SK-N-SH (cell line): ENCODE measurements around the gene ENO1. TPM values are rescaled to one million over a fixed set of nuclear protein-coding genes. Genes with fewer than 3 reads are reported as not detected.

Source experiments
- CTCF ChIA-PET: fragments of 300-600, 350-600 bp; formaldehyde crosslinking; extraction: SDS; loops from one replicate; lab custom pipeline; 2021; lab: Yijun Ruan, JAX
- POLR2A ChIA-PET: fragments of 350-600 bp; sonication (Branson Sonifier 250); formaldehyde crosslinking; extraction: SDS; loops from one replicate; lab custom pipeline; 2020; ENCODE audit warnings: antibody characterized with exemption, inconsistent platforms; lab: Yijun Ruan, JAX
- DNase-seq: peaks from one replicate; pipeline ENCODE4 v3.0.0; 2012
- H2AFZ ChIP-seq: fragments of 200-600 bp; sonication (generic); 2 replicates; pipeline ENCODE4 v1.8.1; 2016; ENCODE audit warnings: antibody characterized with exemption, mild to moderate bottlenecking, low read depth
- H3F3A ChIP-seq: fragments of 200-600 bp; sonication (generic); replicated peaks from 2 replicates; pipeline ENCODE3; 2016; ENCODE audit warnings: antibody characterized with exemption, mild to moderate bottlenecking; ENCODE audit not compliant: insufficient read depth
- H3K27ac ChIP-seq, 2 experiments: fragments of 200-500 bp in 1 of 2; fragments of 200-600 bp in 1 of 2; sonication (Bioruptor generic) in 1 of 2; sonication (generic), shearing (Covaris generic) in 1 of 2; 2 replicates each; pipeline versions ENCODE4 v1.5.1 to v1.6.1; 2014 to 2016; ENCODE audit warnings: low read depth in 2 of 2, inconsistent platforms in 1 of 2, low read length in 1 of 2, mild to moderate bottlenecking in 1 of 2, mixed read lengths in 1 of 2
- H3K27me3 ChIP-seq: fragments of 200-600 bp; sonication (generic), shearing (Covaris generic); 2 replicates; pipeline ENCODE4 v1.6.1; 2016; ENCODE audit warnings: mixed run types; ENCODE audit not compliant: insufficient read depth
- H3K36me3 ChIP-seq, 2 experiments: fragments of 200-500 bp in 1 of 2; fragments of 200-600 bp in 1 of 2; sonication (Bioruptor generic) in 1 of 2; sonication (generic) in 1 of 2; replicated peaks in 1 of 2; 2 replicates each; pipeline versions ENCODE3 to v1.5.1; 2014 to 2016; ENCODE audit warnings: low read length in 1 of 2, mild to moderate bottlenecking in 1 of 2; ENCODE audit not compliant: insufficient read depth in 2 of 2, control insufficient read depth in 1 of 2
- H3K4me1 ChIP-seq, 2 experiments: fragments of 200-500 bp in 1 of 2; fragments of 200-600 bp in 1 of 2; sonication (Bioruptor generic) in 1 of 2; sonication (generic), shearing (Covaris generic) in 1 of 2; 2 replicates each; pipeline versions ENCODE4 v1.5.1 to v1.6.1; 2014 to 2016; ENCODE audit warnings: low read depth in 1 of 2, low read length in 1 of 2, mixed run types in 1 of 2; ENCODE audit not compliant: insufficient read depth in 2 of 2, control insufficient read depth in 1 of 2
- H3K4me2 ChIP-seq: fragments of 200-600 bp; sonication (generic), shearing (Covaris generic); 2 replicates; pipeline ENCODE4 v1.6.1; 2017; ENCODE audit warnings: mixed run types
- H3K4me3 ChIP-seq, 2 experiments: fragments of 200-500 bp in 1 of 2; fragments of 200-600 bp in 1 of 2; sonication (Bioruptor generic) in 1 of 2; sonication (generic), shearing (Covaris generic) in 1 of 2; 2 replicates each; pipeline versions ENCODE4 v1.5.1 to v1.8.1; 2014 to 2016; ENCODE audit warnings: low read depth in 2 of 2, inconsistent platforms in 1 of 2, low read length in 1 of 2, mild to moderate bottlenecking in 1 of 2, mixed read lengths in 1 of 2, moderate library complexity in 1 of 2
- H3K79me2 ChIP-seq: fragments of 200-600 bp; sonication (generic); 2 replicates; pipeline ENCODE4 v1.8.1; 2017; ENCODE audit warnings: mild to moderate bottlenecking; ENCODE audit not compliant: insufficient read depth
- H3K9ac ChIP-seq: fragments of 200-600 bp; sonication (generic); 2 replicates; pipeline ENCODE4 v1.6.1; 2017; ENCODE audit warnings: mixed run types
- H3K9me2 ChIP-seq: fragments of 200-600 bp; sonication (generic); 2 replicates; pipeline ENCODE4 v1.6.1; 2017; ENCODE audit warnings: mixed run types
- H3K9me3 ChIP-seq: fragments of 200-600 bp; sonication (generic); 2 replicates; pipeline ENCODE4 v1.6.1; 2017; ENCODE audit warnings: mixed run types, mild to moderate bottlenecking, moderate library complexity
- H4K20me1 ChIP-seq: fragments of 200-600 bp; sonication (generic); 2 replicates; pipeline ENCODE4 v1.6.1; 2017; ENCODE audit warnings: mild to moderate bottlenecking, mixed run types; ENCODE audit not compliant: insufficient read depth
- EP300 ChIP-seq, 2 experiments: IDR thresholded peaks; 2 replicates each; pipeline versions ENCODE4 v1.4.0 to v1.6.1; 2012; ENCODE audit warnings: borderline replicate concordance in 1 of 2, low read depth in 1 of 2, low read length in 1 of 2
- EZH2phosphoT487 ChIP-seq: fragments of 200-600 bp; sonication (generic); IDR thresholded peaks from 2 replicates; pipeline ENCODE4 v1.6.1; 2017; ENCODE audit warnings: low read depth, mixed run types, mild to moderate bottlenecking, antibody characterized with exemption, moderate library complexity, borderline replicate concordance
- FOXJ3 ChIP-seq: sonication (generic); formaldehyde crosslinking; IDR thresholded peaks from 2 replicates; pipeline ENCODE4 v1.5.1; 2020; ENCODE audit warnings: mild to moderate bottlenecking, missing genetic modification reagents
- GATA2 ChIP-seq: sonication (generic); formaldehyde crosslinking; IDR thresholded peaks from 2 replicates; pipeline ENCODE4 v1.5.0; 2020; ENCODE audit warnings: mild to moderate bottlenecking, missing genetic modification reagents
- MEF2A ChIP-seq: IDR thresholded peaks from 2 replicates; pipeline ENCODE4 v1.4.0; 2012; ENCODE audit warnings: low read depth, borderline replicate concordance
- NFIC ChIP-seq: IDR thresholded peaks from 2 replicates; pipeline ENCODE4 v1.4.0; 2012; ENCODE audit warnings: borderline replicate concordance
- RAD21 ChIP-seq: IDR thresholded peaks from 2 replicates; pipeline ENCODE4 v1.6.1; 2012; ENCODE audit warnings: mild to moderate bottlenecking, low read length
- RCOR1 ChIP-seq: fragments of 150-350 bp; IDR thresholded peaks from 2 replicates; pipeline ENCODE4 v1.6.1; 2017; ENCODE audit warnings: antibody characterized with exemption, low read length
- REST ChIP-seq: IDR thresholded peaks from 2 replicates; pipeline ENCODE4 v1.6.1; 2012; ENCODE audit warnings: mild to moderate bottlenecking, low read depth, low read length, moderate library complexity
- RXRA ChIP-seq: IDR thresholded peaks from 2 replicates; pipeline ENCODE4 v1.4.0; 2012; ENCODE audit warnings: low read depth, mild to moderate bottlenecking, borderline replicate concordance
- SIN3A ChIP-seq: IDR thresholded peaks from 2 replicates; pipeline ENCODE4 v1.6.1; 2012; ENCODE audit warnings: low read depth, mild to moderate bottlenecking, low read length, moderate library complexity, borderline replicate concordance
- TAF1 ChIP-seq: IDR thresholded peaks from 2 replicates; pipeline ENCODE4 v1.6.1; 2012; ENCODE audit warnings: low read depth, mild to moderate bottlenecking, low read length, moderate library complexity, borderline replicate concordance
- USF2 ChIP-seq: fragments of 150-350 bp; IDR thresholded peaks from 2 replicates; pipeline ENCODE4 v1.6.1; 2017; ENCODE audit warnings: antibody characterized with exemption, low read length, low read depth, borderline replicate concordance
- YY1 ChIP-seq: IDR thresholded peaks from 2 replicates; pipeline ENCODE4 v1.4.0; 2012; ENCODE audit warnings: low read depth, mild to moderate bottlenecking
- ZBTB33 ChIP-seq: IDR thresholded peaks from 2 replicates; pipeline ENCODE4 v1.4.0; 2012; ENCODE audit warnings: low read depth, borderline replicate concordance
- WGBS: methylation state at CpG from one replicate; pipeline ENCODE4 v1.1.6; 2017; ENCODE audit warnings: low lambda C conversion rate; 5-methylcytosine and 5-hydroxymethylcytosine counted together
- polyA plus RNA-seq, 3 experiments: library from polyadenylated mRNA; depleted of rRNA; stranded (reverse); fragments of >200 nt; gene quantifications; 2 replicates each; pipeline ENCODE4 v1.2.3, GENCODE V29; 2012
- TF ChIP-seq, protein P1 (sequence below): IDR thresholded peaks from 2 replicates; pipeline ENCODE4; 2012

Gene ENO1
- polyA plus RNA-seq, 1 of the 3 experiments (the other 2 are of a cell fraction) = 1,599 TPM

DNA sequence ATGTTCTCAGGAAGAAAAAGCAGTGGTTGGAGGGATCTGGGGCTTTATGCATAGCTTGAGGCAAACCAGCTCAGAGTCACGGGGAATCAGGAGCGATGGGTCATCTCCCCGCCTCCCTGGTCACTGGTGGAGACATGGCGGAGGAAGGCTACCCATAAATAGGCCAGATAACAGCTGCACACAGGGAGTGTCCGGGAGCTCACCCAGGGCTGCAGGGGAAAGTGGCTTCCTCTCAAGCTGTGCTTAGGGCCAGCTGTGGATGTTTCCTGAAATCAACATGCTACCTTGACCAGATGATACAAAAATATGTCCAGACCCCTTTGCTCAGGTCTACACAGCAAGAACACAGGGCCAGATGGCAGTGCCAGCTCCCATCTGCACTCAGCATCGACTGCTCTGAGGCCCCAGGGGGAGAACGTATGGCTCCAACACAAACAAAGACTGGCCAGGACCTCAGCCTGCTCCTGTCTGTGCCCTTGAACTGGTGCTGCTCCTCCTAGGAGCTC, 33.9 kb downstream of the ENO1 start:
- peak; percentile 4; the same call in 1 of the 2 replicates for TF ChIP-seq RAD21
- TF ChIP-seq YY1 = no peak
- TF ChIP-seq EP300 (IDR thresholded peaks at IDR 0.05; ENCODE audit: borderline replicate concordance in 1 of 2, low read depth in 1 of 2, low read length in 1 of 2) = peak in 1 of 2 experiments; percentile 57; a peak in 1 of 4 replicates
- TF ChIP-seq RXRA = no peak
- TF ChIP-seq RCOR1 = peak; percentile 46; the same call in 1 of the 2 replicates
- peak; percentile 50; the same call in 1 of the 2 replicates for TF ChIP-seq FOXJ3
- peak; percentile 59 for TF ChIP-seq GATA2 (CRISPR knock-in tag)
- H3K4me3 ChIP-seq = no peak overlapping the region
- ChIA-PET POLR2A (interaction anchor here (0.5 to 1.1 kb wide), 5 partner anchors 27 to 390 kb away, joined by 3 to 6 read pairs (median 3); partner anchors contain the start of genes H6PD and RERE), CTCF (interaction anchor here (0.9 to 2.9 kb wide), 11 partner anchors 14 to 283 kb away, joined by 3 to 11 read pairs (median 3); no protein-coding TSS in a partner anchor)
- no peaks in the 10 kb centered on the region for H4K20me1 ChIP-seq
- peak overlapping the region in 1 of 2 experiments; percentile 68; a peak in 2 of 4 replicates for H3K27ac ChIP-seq
- no peaks in the 10 kb centered on the region for H3F3A ChIP-seq
- H3K4me2 ChIP-seq = no peak overlapping the region
- no peaks in the 10 kb centered on the region for H3K9me2 ChIP-seq
- 66% methylated on average over 3 of the region's 7 CpGs for WGBS
- no peaks in the 10 kb centered on the region for H3K9me3 ChIP-seq
- H3K4me1 ChIP-seq = peaks cover 5 to 23% of the 10 kb centered on the region in 2 experiments; a peak in 1 of 4 replicates
- H2AFZ ChIP-seq = no peak overlapping the region
- H3K9ac ChIP-seq = no peak overlapping the region
- no peaks in the 10 kb centered on the region for H3K79me2 ChIP-seq
- H3K36me3 ChIP-seq = no peaks in the 10 kb centered on the region
- H3K27me3 ChIP-seq = no peaks in the 10 kb centered on the region
- DNase-seq = peak; percentile 80

GRCh38 chr1:8841395-8841794, 37.1 kb downstream of the ENO1 start:
- Histone ChIP-seq H3F3A (no peaks in the 10 kb centered on the region), H3K9me2 (no peaks in the 10 kb centered on the region), H3K4me2 (no peak overlapping the region), H3K27ac (no peak overlapping the region), H3K9me3 (no peaks in the 10 kb centered on the region), H3K9ac (no peak overlapping the region), H3K4me3 (no peak overlapping the region), H4K20me1 (no peaks in the 10 kb centered on the region), H2AFZ (no peak overlapping the region), H3K79me2 (no peaks in the 10 kb centered on the region), H3K27me3 (no peaks in the 10 kb centered on the region), H3K36me3 (no peaks in the 10 kb centered on the region), H3K4me1 (peaks cover 0 to 14% of the 10 kb centered on the region in 2 experiments; a peak in 1 of 4 replicates)
- ChIA-PET CTCF (no interaction called here), POLR2A (no interaction called here)
- whole genome bisulfite sequencing = 65% methylated on average over 3 of the region's 3 CpGs
- DNase-seq = no peak
- no peak for TF ChIP-seq FOXJ3
- no peak for TF ChIP-seq EZH2phosphoT487
- TF ChIP-seq EP300 (IDR thresholded peaks at IDR 0.05; ENCODE audit: borderline replicate concordance in 1 of 2, low read depth in 1 of 2, low read length in 1 of 2) = no peak
- no peak for TF ChIP-seq YY1
- no peak for TF ChIP-seq GATA2 (CRISPR knock-in tag)
- no peak for TF ChIP-seq RAD21
- TF ChIP-seq NFIC = no peak
- no peak for TF ChIP-seq USF2
- TF ChIP-seq SIN3A = no peak
- TF ChIP-seq REST = no peak
- no peak for TF ChIP-seq TAF1
- no peak for TF ChIP-seq ZBTB33
- no peak for TF ChIP-seq RXRA
- TF ChIP-seq MEF2A = no peak
- TF ChIP-seq, protein P1, sequence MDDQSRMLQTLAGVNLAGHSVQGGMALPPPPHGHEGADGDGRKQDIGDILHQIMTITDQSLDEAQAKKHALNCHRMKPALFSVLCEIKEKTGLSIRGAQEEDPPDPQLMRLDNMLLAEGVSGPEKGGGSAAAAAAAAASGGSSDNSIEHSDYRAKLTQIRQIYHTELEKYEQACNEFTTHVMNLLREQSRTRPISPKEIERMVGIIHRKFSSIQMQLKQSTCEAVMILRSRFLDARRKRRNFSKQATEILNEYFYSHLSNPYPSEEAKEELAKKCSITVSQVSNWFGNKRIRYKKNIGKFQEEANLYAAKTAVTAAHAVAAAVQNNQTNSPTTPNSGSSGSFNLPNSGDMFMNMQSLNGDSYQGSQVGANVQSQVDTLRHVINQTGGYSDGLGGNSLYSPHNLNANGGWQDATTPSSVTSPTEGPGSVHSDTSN = no peak
- TF ChIP-seq RCOR1 = no peak
